ENCODE results near the gene UQCC3. TPM values are rescaled to one million over a fixed set of nuclear protein-coding genes. Genes with fewer than 3 reads are reported as not detected.

UQCC3 gene
- total and polyA plus RNA-seq, 9 of the 15 experiments (the other 6 are each of a cell fraction or from before 2014, with no cell fraction given): 3.3 to 44.3 (median 8.0) TPM

DNA sequence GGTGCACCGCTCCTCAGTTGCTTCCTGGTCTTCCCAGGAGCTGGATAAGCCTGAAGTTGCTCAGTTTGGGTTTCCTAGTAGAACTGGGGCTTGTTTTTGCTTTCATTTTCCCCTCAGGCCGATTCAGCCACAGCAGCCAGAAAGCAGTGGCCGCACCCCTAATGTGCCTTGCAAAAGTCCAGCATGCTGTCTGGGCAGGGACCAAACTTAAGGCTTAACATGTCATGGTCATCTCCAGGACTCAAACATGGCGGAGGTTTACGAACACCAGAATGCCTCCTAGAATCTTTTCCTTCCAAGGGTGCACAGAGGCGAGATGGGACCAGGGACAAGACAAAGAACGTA, 38.5 kb downstream of the UQCC3 start (continued):
- TF ChIP-seq, protein P1, sequence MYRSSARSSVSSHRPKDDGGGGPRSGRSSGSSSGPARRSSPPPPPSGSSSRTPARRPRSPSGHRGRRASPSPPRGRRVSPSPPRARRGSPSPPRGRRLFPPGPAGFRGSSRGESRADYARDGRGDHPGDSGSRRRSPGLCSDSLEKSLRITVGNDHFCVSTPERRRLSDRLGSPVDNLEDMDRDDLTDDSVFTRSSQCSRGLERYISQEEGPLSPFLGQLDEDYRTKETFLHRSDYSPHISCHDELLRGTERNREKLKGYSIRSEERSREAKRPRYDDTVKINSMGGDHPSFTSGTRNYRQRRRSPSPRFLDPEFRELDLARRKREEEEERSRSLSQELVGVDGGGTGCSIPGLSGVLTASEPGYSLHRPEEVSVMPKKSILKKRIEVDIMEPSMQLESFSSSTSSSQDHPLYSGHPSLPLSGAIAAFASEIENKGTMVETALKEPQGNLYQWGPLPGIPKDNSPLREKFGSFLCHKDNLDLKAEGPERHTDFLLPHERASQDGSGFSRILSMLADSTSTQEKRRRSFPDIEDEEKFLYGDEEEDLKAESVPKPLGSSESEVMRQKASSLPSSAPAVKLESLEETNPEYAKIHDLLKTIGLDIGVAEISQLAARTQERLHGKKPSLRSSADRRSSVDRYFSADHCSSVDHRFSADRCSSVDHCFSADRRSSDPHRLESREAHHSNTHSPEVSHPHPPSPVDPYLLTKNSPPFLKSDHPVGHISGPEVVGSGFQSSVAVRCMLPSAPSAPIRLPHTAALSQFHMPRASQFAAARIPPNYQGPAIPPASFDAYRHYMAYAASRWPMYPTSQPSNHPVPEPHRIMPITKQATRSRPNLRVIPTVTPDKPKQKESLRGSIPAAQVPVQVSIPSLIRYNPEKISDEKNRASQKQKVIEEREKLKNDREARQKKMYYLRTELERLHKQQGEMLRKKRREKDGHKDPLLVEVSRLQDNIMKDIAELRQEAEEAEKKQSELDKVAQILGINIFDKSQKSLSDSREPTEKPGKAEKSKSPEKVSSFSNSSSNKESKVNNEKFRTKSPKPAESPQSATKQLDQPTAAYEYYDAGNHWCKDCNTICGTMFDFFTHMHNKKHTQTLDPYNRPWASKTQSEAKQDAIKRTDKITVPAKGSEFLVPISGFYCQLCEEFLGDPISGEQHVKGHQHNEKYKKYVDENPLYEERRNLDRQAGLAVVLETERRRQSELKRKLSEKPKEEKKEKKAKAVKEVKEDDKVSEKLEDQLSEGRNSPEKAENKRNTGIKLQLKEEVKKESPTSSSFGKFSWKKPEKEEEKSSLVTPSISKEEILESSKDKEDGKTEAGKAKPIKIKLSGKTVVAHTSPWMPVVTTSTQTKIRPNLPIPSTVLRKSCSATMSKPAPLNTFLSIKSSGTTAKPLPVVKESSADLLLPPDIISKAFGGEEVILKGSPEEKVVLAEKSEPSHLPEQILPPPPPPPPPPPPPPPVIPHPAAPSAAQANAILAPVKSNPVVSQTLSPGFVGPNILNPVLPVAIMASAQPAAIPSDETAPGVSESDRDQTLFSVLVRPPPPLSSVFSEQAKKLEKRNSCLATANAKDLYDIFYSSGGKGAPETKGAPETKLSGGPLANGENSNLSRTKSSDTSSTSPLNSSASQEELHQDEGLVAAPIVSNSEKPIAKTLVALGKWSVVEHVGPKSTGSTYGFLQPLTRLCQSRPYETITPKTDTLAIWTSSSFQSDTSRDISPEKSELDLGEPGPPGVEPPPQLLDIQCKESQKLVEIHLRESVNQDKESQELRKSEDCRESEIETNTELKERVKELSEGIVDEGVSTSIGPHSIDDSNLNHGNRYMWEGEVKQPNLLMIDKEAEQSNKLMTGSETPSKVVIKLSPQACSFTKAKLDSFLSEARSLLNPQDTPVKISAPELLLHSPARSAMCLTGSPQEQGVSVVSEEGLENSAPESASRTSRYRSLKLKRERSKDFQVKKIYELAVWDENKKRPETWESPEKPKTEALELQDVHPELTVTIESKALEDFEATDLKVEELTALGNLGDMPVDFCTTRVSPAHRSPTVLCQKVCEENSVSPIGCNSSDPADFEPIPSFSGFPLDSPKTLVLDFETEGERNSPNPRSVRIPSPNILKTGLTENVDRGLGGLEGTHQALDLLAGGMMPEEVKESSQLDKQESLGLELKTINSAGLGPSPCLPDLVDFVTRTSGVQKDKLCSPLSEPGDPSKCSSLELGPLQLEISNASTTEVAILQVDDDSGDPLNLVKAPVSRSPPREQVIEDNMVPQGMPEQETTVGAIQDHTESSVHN (IDR thresholded peaks at IDR 0.05; ENCODE audit: borderline replicate concordance in 1 of 2, low read depth in 1 of 2): no peak
- TF ChIP-seq, protein P2, sequence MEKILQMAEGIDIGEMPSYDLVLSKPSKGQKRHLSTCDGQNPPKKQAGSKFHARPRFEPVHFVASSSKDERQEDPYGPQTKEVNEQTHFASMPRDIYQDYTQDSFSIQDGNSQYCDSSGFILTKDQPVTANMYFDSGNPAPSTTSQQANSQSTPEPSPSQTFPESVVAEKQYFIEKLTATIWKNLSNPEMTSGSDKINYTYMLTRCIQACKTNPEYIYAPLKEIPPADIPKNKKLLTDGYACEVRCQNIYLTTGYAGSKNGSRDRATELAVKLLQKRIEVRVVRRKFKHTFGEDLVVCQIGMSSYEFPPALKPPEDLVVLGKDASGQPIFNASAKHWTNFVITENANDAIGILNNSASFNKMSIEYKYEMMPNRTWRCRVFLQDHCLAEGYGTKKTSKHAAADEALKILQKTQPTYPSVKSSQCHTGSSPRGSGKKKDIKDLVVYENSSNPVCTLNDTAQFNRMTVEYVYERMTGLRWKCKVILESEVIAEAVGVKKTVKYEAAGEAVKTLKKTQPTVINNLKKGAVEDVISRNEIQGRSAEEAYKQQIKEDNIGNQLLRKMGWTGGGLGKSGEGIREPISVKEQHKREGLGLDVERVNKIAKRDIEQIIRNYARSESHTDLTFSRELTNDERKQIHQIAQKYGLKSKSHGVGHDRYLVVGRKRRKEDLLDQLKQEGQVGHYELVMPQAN (IDR thresholded peaks at IDR 0.05; ENCODE audit: borderline replicate concordance): no peak
- TF ChIP-seq HEY1 (CRISPR knock-in tag; IDR thresholded peaks at IDR 0.05; ENCODE audit: borderline replicate concordance) (no peak), RBM17 (IDR thresholded peaks at IDR 0.05; ENCODE audit: borderline replicate concordance, low read depth, low read length) (no peak), DACH1 (IDR thresholded peaks at IDR 0.05; ENCODE audit: partially characterized antibody) (no peak)
- TF ChIP-seq, protein P3, sequence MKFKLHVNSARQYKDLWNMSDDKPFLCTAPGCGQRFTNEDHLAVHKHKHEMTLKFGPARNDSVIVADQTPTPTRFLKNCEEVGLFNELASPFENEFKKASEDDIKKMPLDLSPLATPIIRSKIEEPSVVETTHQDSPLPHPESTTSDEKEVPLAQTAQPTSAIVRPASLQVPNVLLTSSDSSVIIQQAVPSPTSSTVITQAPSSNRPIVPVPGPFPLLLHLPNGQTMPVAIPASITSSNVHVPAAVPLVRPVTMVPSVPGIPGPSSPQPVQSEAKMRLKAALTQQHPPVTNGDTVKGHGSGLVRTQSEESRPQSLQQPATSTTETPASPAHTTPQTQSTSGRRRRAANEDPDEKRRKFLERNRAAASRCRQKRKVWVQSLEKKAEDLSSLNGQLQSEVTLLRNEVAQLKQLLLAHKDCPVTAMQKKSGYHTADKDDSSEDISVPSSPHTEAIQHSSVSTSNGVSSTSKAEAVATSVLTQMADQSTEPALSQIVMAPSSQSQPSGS (CRISPR knock-in tag; IDR thresholded peaks at IDR 0.05): no peak
